SK-N-SH treated with all-trans-retinoic acid at 6 μM for 48 hours (cell line): ENCODE data around the gene MBTPS2.
A peak's percentile ranks its signal among the peaks of the same experiment; 100 is the strongest.

ENCODE experiments used
- ATAC-seq: fragments of 200-7000 bp; cut with Tn5 transposase; 3 replicates; pipeline ENCODE4 v1.9.1; 2020; ENCODE audit warnings: mild to moderate bottlenecking, moderate library complexity
- ARNTL ChIP-seq: fragments of 450-650 bp; formaldehyde crosslinking; IDR thresholded peaks from 2 replicates; pipeline ENCODE4 v1.5.0; 2020; ENCODE audit warnings: low read depth, mild to moderate bottlenecking, moderate library complexity, borderline replicate concordance
- BACH2 ChIP-seq: fragments of 250-450 bp; sonication (Bioruptor Pico); IDR thresholded peaks from 2 replicates; pipeline ENCODE4 v1.9.0; 2021; ENCODE audit warnings: mild to moderate bottlenecking, borderline replicate concordance
- CSDC2 ChIP-seq: fragments of 250-450 bp; sonication (Bioruptor Pico); IDR thresholded peaks from 2 replicates; pipeline ENCODE4 v1.5.0; 2020; ENCODE audit warnings: mild to moderate bottlenecking, moderate library complexity
- GLIS3 ChIP-seq: fragments of 250-450 bp; sonication (Bioruptor Pico); IDR thresholded peaks from 2 replicates; pipeline ENCODE4 v1.5.0; 2020; ENCODE audit warnings: mild to moderate bottlenecking, moderate library complexity
- ISL1 ChIP-seq: fragments of 250-450 bp; sonication (Bioruptor Pico); IDR thresholded peaks from 2 replicates; pipeline ENCODE4 v2.1.2; 2022; ENCODE audit warnings: mild to moderate bottlenecking, moderate library complexity
- OSR1 ChIP-seq: fragments of 250-450 bp; sonication (Bioruptor Pico); IDR thresholded peaks from 2 replicates; pipeline ENCODE4 v1.8.0; 2022; ENCODE audit warnings: moderate library complexity, mild to moderate bottlenecking, inconsistent platforms
- PPARA ChIP-seq: fragments of 250-450 bp; sonication (Bioruptor Pico); IDR thresholded peaks from 2 replicates; pipeline ENCODE4 v1.5.0; 2020; ENCODE audit warnings: mild to moderate bottlenecking, borderline replicate concordance
- RARB ChIP-seq: fragments of 250-450 bp; sonication (Bioruptor Pico); IDR thresholded peaks from 2 replicates; pipeline ENCODE4 v1.8.0; 2021; ENCODE audit warnings: mild to moderate bottlenecking, moderate library complexity
- SNAI2 ChIP-seq: fragments of 250-450 bp; sonication (Bioruptor Pico); IDR thresholded peaks from 2 replicates; pipeline ENCODE4 v1.5.0; 2020; ENCODE audit warnings: mild to moderate bottlenecking, moderate library complexity
- TCF4 ChIP-seq: fragments of 250-450 bp; sonication (Bioruptor Pico); IDR thresholded peaks from 2 replicates; pipeline ENCODE4 v1.8.0; 2021; ENCODE audit warnings: mild to moderate bottlenecking, moderate library complexity, borderline replicate concordance
- TOX ChIP-seq: fragments of 250-450 bp; sonication (Bioruptor Pico); IDR thresholded peaks from 2 replicates; pipeline ENCODE4 v1.8.0; 2021; ENCODE audit warnings: mild to moderate bottlenecking, moderate library complexity, borderline replicate concordance
- ZC3H10 ChIP-seq: fragments of 250-450 bp; sonication (Bioruptor Pico); IDR thresholded peaks from 2 replicates; pipeline ENCODE4 v1.5.1; 2021; ENCODE audit warnings: mild to moderate bottlenecking, moderate library complexity
- ZFP3 ChIP-seq: fragments of 250-450 bp; sonication (Bioruptor Pico); IDR thresholded peaks from 2 replicates; pipeline ENCODE4 v1.5.0; 2020; ENCODE audit warnings: mild to moderate bottlenecking, moderate library complexity
- ZFP30 ChIP-seq: fragments of 450-650 bp; formaldehyde crosslinking; IDR thresholded peaks from 2 replicates; pipeline ENCODE4 v1.5.0; 2022; ENCODE audit warnings: mild to moderate bottlenecking, moderate library complexity
- ZNF565 ChIP-seq: fragments of 450-650 bp; formaldehyde crosslinking; conservative IDR thresholded peaks from 2 replicates; pipeline ENCODE4 v1.5.0; 2020; ENCODE audit warnings: low read depth, mild to moderate bottlenecking, moderate library complexity
- ZNF70 ChIP-seq: fragments of 450-650 bp; formaldehyde crosslinking; IDR thresholded peaks from 2 replicates; pipeline ENCODE4 v1.5.0; 2020; ENCODE audit warnings: mild to moderate bottlenecking, moderate library complexity
- ZNF8 ChIP-seq: fragments of 450-650 bp; formaldehyde crosslinking; IDR thresholded peaks from 2 replicates; pipeline ENCODE4 v1.5.0; 2020; ENCODE audit warnings: mild to moderate bottlenecking, moderate library complexity
- TF ChIP-seq, protein P1 (sequence below): fragments of 250-450 bp; sonication (Bioruptor Pico); IDR thresholded peaks from 2 replicates; pipeline ENCODE4 v1.8.0; 2020; ENCODE audit warnings: mild to moderate bottlenecking, moderate library complexity, borderline replicate concordance
- TF ChIP-seq, protein P2 (sequence below): fragments of 250-450 bp; sonication (Bioruptor Pico); IDR thresholded peaks from 2 replicates; pipeline ENCODE4 v1.5.1; 2020; ENCODE audit warnings: low read depth, mild to moderate bottlenecking, moderate library complexity
- TF ChIP-seq, protein P3 (sequence below): fragments of 250-450 bp; sonication (Bioruptor Pico); IDR thresholded peaks from 2 replicates; pipeline ENCODE4 v1.5.1; 2021; ENCODE audit warnings: mild to moderate bottlenecking, moderate library complexity
- TF ChIP-seq, protein P4 (sequence below): fragments of 250-450 bp; sonication (Bioruptor Pico); IDR thresholded peaks from 2 replicates; pipeline ENCODE4 v1.5.0; 2020; ENCODE audit warnings: mild to moderate bottlenecking, moderate library complexity

The MBTPS2 gene

DNA sequence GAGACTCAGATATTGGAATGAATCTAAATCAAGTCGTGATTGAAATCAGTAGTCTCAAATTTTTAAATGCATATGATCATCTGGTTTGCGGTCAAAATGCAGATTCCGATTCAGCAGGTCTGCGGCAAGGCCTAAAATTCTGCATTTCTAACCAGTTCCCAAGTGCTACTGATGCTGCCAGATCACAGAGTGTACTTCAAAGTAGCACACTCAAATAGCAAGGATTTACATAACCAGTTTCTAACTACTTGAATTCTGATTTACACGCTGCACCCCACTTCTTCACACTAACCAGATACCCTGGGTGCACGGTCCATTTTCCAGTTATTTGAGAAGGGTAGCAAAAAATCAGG is 752 bp downstream of the MBTPS2 start:
- no peak for TF ChIP-seq SNAI2 (CRISPR knock-in tag)
- TF ChIP-seq ZNF8 (CRISPR knock-in tag): no peak
- no peak for TF ChIP-seq ISL1 (CRISPR knock-in tag)
- TF ChIP-seq ZNF70 (CRISPR knock-in tag): no peak
- peak; percentile 13; the same call in 2 of the 3 replicates for ATAC-seq

DNA sequence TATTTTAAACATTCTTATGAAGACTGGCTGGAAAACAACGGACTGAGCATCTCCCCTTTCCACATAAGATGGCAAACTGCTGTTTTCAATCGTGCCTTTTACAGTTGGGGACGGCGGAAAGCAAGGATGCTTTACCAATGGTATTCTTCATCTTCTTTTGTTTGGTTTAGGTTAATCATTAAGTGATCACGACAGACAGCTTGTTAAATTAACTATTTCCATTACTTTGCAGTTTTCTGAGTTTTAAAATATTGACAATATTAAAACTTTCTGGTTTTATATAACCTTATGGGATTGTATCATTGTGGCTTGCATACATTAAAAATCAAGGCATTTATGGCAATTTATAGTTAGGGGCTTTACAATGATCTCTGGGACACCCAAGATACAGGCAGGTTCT is 3.8 kb downstream of the MBTPS2 start:
- TF ChIP-seq ISL1 (CRISPR knock-in tag) (no peak), ZNF8 (CRISPR knock-in tag) (no peak), BACH2 (CRISPR knock-in tag) (no peak), TCF4 (CRISPR knock-in tag) (no peak), OSR1 (no peak), RARB (CRISPR knock-in tag) (no peak), ZFP3 (CRISPR knock-in tag) (no peak), PPARA (CRISPR knock-in tag) (no peak), SNAI2 (CRISPR knock-in tag) (no peak), ZC3H10 (no peak), ARNTL (no peak), ZNF565 (CRISPR knock-in tag) (no peak)
- TF ChIP-seq, protein P1, sequence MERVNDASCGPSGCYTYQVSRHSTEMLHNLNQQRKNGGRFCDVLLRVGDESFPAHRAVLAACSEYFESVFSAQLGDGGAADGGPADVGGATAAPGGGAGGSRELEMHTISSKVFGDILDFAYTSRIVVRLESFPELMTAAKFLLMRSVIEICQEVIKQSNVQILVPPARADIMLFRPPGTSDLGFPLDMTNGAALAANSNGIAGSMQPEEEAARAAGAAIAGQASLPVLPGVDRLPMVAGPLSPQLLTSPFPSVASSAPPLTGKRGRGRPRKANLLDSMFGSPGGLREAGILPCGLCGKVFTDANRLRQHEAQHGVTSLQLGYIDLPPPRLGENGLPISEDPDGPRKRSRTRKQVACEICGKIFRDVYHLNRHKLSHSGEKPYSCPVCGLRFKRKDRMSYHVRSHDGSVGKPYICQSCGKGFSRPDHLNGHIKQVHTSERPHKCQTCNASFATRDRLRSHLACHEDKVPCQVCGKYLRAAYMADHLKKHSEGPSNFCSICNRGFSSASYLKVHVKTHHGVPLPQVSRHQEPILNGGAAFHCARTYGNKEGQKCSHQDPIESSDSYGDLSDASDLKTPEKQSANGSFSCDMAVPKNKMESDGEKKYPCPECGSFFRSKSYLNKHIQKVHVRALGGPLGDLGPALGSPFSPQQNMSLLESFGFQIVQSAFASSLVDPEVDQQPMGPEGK (CRISPR knock-in tag): no peak
- TF ChIP-seq, protein P2, sequence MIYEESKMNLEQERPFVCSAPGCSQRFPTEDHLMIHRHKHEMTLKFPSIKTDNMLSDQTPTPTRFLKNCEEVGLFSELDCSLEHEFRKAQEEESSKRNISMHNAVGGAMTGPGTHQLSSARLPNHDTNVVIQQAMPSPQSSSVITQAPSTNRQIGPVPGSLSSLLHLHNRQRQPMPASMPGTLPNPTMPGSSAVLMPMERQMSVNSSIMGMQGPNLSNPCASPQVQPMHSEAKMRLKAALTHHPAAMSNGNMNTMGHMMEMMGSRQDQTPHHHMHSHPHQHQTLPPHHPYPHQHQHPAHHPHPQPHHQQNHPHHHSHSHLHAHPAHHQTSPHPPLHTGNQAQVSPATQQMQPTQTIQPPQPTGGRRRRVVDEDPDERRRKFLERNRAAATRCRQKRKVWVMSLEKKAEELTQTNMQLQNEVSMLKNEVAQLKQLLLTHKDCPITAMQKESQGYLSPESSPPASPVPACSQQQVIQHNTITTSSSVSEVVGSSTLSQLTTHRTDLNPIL (CRISPR knock-in tag): no peak

DNA sequence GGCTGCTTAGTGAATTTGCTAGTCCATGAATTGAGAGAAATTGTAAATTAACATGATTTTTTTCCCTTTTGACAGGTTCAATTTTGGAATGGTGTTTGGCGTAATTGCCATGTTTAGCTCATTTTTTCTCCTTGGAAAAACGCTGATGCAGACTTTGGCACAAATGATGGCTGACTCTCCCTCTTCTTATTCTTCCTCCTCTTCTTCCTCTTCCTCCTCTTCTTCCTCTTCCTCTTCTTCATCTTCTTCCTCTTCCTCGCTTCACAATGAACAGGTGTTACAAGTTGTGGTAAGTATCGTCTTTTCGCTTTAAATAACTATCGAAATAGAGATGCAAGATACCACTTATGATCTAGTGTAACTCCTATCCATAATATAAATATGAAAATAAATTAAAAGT is 5.7 kb downstream of the MBTPS2 start:
- ATAC-seq: no peak
- no peak for TF ChIP-seq TCF4 (CRISPR knock-in tag)
- TF ChIP-seq OSR1: no peak

More for the DNA sequence above, 3.8 kb downstream of the MBTPS2 start:
- ATAC-seq: no peak

DNA sequence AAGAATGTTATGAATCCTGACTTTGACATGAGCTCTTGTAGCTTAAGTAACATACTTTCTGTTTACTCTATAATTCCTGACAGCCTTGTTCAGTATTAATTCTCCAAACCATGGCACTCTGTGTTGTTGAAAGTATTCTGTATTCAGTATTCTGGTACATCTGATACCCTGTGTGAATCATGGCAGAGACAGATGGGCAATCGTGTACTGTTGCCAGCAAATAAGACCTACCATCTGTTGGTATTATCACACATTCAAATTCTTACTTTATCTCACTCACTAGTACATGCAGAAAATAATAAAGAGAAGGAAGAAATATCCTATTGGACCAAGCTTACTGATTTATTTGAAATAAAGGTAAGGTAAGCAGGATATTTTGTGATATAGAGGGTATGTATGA is 7.9 kb downstream of the MBTPS2 start:
- no peak for ATAC-seq
- TF ChIP-seq ZNF565 (CRISPR knock-in tag) (no peak), RARB (CRISPR knock-in tag) (no peak), ARNTL (no peak), PPARA (CRISPR knock-in tag) (no peak), ZNF8 (CRISPR knock-in tag) (no peak), GLIS3 (CRISPR knock-in tag) (no peak), CSDC2 (CRISPR knock-in tag) (no peak), TOX (CRISPR knock-in tag) (no peak), ZC3H10 (no peak), ZFP30 (no peak), BACH2 (CRISPR knock-in tag) (no peak), TCF4 (CRISPR knock-in tag) (no peak)
- TF ChIP-seq, protein P3, sequence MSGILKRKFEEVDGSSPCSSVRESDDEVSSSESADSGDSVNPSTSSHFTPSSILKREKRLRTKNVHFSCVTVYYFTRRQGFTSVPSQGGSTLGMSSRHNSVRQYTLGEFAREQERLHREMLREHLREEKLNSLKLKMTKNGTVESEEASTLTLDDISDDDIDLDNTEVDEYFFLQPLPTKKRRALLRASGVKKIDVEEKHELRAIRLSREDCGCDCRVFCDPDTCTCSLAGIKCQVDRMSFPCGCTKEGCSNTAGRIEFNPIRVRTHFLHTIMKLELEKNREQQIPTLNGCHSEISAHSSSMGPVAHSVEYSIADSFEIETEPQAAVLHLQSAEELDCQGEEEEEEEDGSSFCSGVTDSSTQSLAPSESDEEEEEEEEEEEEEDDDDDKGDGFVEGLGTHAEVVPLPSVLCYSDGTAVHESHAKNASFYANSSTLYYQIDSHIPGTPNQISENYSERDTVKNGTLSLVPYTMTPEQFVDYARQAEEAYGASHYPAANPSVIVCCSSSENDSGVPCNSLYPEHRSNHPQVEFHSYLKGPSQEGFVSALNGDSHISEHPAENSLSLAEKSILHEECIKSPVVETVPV (CRISPR knock-in tag): no peak
- TF ChIP-seq, protein P2 (CRISPR knock-in tag): no peak
- TF ChIP-seq, protein P1 (CRISPR knock-in tag): no peak
- TF ChIP-seq, protein P4, sequence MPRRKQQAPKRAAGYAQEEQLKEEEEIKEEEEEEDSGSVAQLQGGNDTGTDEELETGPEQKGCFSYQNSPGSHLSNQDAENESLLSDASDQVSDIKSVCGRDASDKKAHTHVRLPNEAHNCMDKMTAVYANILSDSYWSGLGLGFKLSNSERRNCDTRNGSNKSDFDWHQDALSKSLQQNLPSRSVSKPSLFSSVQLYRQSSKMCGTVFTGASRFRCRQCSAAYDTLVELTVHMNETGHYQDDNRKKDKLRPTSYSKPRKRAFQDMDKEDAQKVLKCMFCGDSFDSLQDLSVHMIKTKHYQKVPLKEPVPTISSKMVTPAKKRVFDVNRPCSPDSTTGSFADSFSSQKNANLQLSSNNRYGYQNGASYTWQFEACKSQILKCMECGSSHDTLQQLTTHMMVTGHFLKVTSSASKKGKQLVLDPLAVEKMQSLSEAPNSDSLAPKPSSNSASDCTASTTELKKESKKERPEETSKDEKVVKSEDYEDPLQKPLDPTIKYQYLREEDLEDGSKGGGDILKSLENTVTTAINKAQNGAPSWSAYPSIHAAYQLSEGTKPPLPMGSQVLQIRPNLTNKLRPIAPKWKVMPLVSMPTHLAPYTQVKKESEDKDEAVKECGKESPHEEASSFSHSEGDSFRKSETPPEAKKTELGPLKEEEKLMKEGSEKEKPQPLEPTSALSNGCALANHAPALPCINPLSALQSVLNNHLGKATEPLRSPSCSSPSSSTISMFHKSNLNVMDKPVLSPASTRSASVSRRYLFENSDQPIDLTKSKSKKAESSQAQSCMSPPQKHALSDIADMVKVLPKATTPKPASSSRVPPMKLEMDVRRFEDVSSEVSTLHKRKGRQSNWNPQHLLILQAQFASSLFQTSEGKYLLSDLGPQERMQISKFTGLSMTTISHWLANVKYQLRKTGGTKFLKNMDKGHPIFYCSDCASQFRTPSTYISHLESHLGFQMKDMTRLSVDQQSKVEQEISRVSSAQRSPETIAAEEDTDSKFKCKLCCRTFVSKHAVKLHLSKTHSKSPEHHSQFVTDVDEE: no peak
